ENCODE measurements around the gene ENHO. TPM values are rescaled to one million over a fixed set of nuclear protein-coding genes. Genes with fewer than 3 reads are reported as not detected.

ENHO gene
- total RNA-seq, 1 donor, result not detected

DNA sequence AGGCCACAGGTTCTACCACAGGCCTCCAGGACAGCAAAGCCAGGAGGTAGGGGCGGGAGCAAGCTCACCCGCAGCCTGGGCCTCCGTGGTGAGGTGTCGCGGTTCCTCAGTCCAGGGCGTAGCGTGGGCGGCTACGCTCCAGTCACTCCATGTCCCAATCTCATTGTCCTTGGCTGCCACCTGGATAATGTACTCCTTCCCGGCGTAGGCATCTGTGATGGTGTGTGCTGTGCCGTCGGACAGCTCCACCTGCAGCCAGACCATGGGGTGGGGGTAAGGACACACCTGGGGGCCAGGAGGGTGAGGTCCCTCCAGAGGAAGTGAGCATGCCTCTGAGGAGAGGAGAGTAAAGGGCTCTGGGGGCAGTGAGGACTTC, 29.8 kb upstream of the ENHO start:
- no peak overlapping the region for H3K4me3 ChIP-seq (ENCODE audit: low read depth, low read length)
- TF ChIP-seq, protein P1, sequence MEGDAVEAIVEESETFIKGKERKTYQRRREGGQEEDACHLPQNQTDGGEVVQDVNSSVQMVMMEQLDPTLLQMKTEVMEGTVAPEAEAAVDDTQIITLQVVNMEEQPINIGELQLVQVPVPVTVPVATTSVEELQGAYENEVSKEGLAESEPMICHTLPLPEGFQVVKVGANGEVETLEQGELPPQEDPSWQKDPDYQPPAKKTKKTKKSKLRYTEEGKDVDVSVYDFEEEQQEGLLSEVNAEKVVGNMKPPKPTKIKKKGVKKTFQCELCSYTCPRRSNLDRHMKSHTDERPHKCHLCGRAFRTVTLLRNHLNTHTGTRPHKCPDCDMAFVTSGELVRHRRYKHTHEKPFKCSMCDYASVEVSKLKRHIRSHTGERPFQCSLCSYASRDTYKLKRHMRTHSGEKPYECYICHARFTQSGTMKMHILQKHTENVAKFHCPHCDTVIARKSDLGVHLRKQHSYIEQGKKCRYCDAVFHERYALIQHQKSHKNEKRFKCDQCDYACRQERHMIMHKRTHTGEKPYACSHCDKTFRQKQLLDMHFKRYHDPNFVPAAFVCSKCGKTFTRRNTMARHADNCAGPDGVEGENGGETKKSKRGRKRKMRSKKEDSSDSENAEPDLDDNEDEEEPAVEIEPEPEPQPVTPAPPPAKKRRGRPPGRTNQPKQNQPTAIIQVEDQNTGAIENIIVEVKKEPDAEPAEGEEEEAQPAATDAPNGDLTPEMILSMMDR (IDR thresholded peaks at IDR 0.05; ENCODE audit: insufficient read depth, low read depth, low read length), result no peak
- no peak for DNase-seq (ENCODE audit: low read depth)

DNA sequence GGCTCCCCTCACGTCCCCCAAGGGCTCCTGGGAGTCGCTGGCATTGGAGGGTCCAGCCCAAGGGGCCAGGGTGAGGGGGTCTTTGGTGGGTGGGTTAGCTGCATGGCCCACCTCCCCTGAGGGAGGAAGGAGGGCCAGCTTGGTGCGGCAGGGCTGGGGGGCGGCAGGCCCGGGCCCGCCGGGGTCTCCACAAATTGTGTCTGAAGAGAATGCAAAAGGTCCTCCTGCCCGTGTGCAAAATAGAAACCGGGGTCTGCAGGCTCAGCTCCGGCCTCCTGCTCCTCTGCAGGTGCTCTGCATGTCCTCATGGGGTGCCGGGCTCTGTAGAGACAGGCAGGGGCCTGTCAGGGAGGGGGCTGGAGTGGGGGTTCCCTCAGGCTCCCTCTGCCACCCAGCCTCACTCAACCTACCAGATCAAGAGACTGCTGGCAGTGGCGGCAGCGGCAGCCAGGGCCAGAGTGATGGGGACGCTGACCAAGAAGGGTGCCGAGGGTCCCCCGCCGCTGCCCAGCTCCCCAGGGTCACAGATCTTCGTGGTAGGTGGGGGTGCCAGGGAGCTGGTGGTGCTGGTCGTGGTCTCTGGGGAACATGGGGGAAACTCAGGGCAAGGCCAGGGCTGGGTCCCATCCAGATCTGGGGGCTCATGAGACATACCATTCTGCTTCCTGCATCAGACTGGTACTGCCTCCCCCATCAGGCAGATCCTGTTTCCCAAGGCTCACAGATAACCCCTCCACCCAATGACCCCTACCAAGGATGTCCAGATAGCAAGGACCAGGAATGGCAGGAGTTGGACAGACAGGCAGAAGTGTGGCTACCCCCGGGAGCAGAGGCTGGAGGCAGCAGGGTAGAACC, 29.2 kb upstream of the ENHO start:
- no peak for DNase-seq (ENCODE audit: low read depth)
- H3K4me3 ChIP-seq (ENCODE audit: low read depth, low read length), result no peak overlapping the region
- TF ChIP-seq, protein P1 (IDR thresholded peaks at IDR 0.05; ENCODE audit: insufficient read depth, low read depth, low read length), result no peak

DNA sequence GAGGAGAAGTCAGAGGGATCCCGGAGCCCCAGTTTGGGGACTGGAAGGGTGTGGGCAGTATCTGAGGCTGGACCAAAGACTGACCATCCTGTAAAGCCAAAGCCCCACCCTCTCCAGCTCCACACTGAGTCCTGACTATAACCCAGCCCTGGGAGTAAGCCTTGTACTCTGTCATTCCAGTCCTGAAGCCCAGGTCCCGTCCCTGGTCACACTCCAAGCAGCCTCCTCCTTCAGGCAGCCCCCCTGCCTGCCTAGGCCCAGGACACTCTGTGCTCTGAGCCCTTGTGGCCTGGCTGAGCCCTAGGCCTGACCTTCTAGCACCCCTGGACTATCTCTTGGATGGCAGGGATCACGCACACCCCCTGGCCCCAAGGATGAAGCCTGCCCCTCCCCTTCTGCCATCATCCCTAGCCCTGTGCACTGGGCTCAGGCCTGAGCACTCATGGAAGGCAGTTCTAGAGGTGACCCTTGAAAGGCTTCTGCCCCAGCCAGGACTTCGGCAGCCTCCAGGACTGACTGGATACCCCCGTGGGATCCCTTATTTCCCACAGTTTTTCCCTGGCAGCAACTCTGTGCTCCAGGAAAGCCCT, 28.0 kb upstream of the ENHO start:
- TF ChIP-seq, protein P1 (IDR thresholded peaks at IDR 0.05; ENCODE audit: insufficient read depth, low read depth, low read length), result no peak
- no peak overlapping the region for H3K4me3 ChIP-seq (ENCODE audit: low read depth, low read length)
- no peak for DNase-seq (ENCODE audit: low read depth)

DNA sequence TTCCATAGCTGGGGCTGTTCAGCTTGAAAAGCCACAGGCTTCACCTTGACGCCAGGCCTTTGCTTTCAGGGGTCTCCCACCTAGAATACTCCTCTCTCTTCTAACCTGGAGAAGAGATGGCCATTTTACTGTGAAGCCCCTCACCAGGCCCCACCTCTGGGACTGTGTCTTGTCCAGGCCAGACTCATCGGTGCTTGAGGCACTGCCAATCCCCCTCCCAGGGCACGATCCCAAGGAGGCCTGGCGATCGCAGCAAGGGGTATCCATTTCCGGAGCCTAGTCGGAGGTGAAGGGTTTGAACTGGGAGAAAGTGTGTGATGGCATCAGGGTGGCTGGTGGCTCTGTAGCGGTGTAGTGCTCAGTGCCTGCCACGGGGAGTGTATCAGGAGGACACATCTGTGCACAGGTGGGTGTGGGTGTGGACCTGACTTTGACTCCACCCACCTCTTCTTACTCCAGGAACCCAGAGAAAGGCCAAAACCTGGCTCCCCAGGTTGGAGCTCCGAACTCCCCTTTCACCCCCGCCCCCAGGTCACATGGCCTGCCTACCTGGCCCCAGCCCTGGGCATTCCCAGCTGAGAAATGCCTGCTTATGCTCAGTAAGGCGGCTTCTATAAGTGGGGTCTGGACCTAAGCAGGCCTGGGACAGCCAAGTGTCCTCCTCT, 27.4 kb upstream of the ENHO start:
- TF ChIP-seq, protein P1 (IDR thresholded peaks at IDR 0.05; ENCODE audit: insufficient read depth, low read depth, low read length), result no peak
- DNase-seq (ENCODE audit: low read depth), result no peak
- no peak overlapping the region for H3K4me3 ChIP-seq (ENCODE audit: low read depth, low read length)

DNA sequence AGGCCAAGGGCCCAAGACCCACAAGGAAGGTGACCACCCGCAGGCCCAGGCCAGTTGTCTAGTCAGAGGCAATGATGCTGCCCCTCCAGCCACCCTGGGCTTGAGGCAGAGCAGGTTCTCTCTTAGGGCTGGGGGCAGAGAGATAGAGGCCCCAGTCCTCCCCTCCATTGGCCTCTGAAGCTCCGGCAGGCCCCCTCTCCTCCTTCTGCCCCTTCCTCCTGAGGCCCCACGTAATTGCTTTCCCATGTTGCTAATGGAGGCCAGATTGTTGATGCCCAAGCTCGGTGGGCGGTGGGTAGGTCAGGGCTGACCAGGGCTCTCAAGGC, 26.6 kb upstream of the ENHO start:
- no peak overlapping the region for H3K4me3 ChIP-seq (ENCODE audit: low read depth, low read length)
- DNase-seq (ENCODE audit: low read depth), result no peak
- TF ChIP-seq, protein P1 (IDR thresholded peaks at IDR 0.05; ENCODE audit: insufficient read depth, low read depth, low read length), result no peak

DNA sequence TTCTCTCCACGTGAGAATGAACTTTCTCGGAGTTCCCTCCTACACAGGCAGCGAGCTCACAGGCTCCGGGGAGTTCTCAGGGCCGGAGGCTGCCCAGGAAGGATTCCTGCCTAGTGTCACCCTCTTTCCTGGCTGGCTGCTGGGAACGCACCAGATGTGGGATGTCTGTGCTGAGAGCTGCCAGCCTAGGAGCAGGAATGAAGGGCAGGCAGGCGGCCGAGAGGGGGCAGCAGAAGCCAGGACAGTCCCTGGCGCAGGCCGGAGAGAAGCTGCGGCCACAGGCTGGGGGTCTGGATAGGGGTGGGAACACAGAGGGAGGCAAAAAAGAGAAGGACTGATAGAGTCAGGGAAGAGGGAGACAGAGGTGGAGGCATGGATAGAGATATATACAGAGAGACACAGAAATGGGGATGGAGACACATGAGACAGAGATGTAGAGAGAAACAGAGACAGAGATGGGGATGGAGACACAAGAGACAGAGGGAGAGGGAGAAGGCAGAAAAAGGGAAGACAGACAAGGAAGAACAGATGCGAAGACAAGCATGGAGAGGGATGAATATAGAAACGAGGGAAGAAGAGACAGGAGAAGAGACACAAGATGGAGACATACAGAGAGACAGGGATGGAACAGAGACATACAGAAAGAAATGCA, 25.3 kb upstream of the ENHO start:
- peak; percentile 61 for DNase-seq (ENCODE audit: low read depth)
- TF ChIP-seq, protein P1 (IDR thresholded peaks at IDR 0.05; ENCODE audit: insufficient read depth, low read depth, low read length), result peak; percentile 86
- H3K4me3 ChIP-seq (ENCODE audit: low read depth, low read length), result no peak overlapping the region
